DOHH2 (cell line): ENCODE data around the gene GJC1.

Experiments used
- CTCF ChIP-seq: fragments of 200-600 bp; sonication (generic); IDR thresholded peaks from one replicate; pipeline ENCODE4 v1.5.1; 2014; ENCODE audit warnings: antibody characterized with exemption, mild to moderate bottlenecking, low read depth, low read length; ENCODE audit not compliant: poor library complexity, severe bottlenecking
- EZH2phosphoT487 ChIP-seq: fragments of 200-600 bp; sonication (generic); IDR thresholded peaks from 2 replicates; pipeline ENCODE4 v1.6.1; 2017; ENCODE audit warnings: borderline replicate concordance, mild to moderate bottlenecking, antibody characterized with exemption, low read length, moderate library complexity, mixed read lengths

GRCh38 chr17:44840936-44841335 lies 10.8 kb upstream of the GJC1 start:
- no peak for TF ChIP-seq CTCF
- TF ChIP-seq EZH2phosphoT487: no peak
